T-helper 2 cell (primary cell): ENCODE results near the gene MBD3L5.
"Not testable (repeated sequence)": the region's sequence is repeated elsewhere in the genome, so short reads cannot be mapped to it uniquely, and the experiment has no call there.

ENCODE experiments used
- DNase-seq, 5 experiments: peaks; one replicate each; pipeline versions ENCODE4 v3.0.0 to v3.0.0-alpha.2; 2012 to 2022

Gene MBD3L5

DNA sequence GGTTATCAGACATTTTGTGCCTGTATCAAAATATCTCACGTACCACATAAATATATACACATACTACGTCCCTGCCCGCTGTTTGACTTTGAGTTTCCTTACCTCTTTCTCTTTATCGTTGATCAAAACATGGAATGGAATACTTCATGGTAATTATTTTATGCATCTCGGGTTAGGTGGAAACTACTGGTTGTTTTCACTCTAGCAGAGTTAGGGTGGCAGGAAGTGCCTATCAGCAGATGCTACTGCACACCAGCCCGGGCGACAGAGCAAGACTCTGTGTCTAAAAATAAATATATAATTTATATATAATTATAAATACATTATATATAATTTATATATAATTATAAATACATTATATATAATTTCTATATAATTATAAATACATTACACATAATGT, 22.5 kb downstream of the MBD3L5 start:
- not testable (repeated sequence) for DNase-seq

DNA sequence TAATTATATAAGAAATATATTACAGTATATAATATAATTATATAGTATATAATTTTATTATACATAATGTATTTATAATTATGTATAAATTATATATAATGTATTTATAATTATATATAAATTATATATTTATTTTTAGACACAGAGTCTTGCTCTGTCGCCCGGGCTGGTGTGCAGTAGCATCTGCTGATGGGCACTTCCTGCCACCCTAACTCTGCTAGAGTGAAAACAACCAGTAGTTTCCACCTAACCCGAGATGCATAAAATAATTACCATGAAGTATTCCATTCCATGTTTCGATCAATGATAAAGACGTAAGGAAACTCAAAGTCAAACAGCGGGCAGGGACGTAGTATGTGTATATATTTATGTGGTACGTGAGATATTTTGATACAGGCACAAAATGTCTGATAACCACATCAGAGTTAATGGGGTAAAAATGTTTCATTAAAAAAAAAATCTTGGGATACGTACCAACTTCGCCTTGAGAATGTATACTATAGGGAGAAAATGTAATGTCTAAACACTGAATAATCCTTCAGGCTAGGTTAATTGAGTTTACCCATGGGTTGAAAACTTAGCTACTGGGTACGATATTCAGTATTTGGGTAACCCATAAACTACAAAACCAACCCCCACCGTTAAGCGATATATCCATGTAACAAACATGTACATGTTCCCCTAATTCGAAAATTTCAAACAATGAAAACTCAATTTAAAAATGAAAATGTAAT, 24.4 kb downstream of the MBD3L5 start:
- DNase-seq, result not testable (repeated sequence)

DNA sequence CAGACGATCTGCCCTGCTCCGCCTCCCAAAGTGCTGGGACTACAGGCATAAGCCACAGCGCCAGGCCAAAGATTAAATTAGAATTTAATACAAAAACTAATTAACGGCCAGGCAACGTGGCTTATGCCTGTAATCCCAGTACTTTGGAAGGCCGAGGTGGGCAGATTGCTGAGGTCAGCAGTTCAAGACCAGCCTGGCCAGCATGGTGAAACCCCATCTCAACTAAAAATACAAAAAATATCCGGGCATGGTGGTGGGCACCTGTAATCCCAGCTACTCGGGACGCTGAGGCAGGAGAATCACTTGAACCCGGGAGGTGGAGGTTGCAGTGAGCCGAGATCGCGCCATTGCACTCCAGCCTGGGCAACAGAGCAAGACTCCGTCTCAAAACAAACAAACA, 25.3 kb downstream of the MBD3L5 start:
- DNase-seq, result not testable (repeated sequence)

DNA sequence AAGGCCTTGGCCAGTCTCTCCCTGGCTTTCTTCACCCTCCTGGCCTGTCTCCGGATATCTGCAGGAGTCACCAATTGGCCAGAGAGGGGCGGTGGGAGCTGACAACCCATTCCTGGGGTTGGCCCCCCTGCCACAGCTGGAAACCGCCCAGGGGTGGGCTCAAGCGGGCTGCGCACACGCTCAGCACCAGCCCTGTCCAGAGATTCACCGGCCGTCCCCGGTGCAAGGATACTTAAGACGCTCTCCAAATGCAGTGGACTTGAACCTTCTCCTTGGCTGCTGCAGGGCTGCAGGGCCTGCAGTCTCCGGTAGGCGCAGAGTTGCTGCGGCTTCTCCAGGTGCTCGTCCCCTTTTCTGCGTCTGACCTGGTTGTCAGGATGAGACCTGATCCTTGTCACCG, 26.0 kb downstream of the MBD3L5 start:
- not testable (repeated sequence) for DNase-seq

DNA sequence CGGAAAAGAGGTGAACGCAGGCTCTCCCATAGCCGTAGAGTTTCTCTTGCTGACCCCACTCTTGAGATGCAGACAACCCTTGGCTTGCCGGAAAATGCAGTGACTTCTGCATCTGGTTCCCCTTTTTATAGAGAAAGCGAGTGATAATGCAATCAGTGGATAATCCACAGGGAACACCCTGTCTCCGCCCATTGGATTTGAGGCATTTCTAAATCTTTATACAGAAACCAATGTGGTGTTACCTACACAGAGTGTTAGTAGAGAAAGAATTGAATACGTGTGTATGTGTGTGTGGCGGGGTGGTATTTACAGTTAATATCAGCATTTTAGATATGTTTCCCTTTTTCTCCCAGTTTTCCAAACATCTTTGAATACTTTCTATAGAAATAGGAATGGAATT, 28.2 kb downstream of the MBD3L5 start, which contains the start of gene MBD3L3:
Gene MBD3L3, minus strand, starts transcription at position 101 of the 400 bp plus-strand sequence. Its CDS starts 71 bp downstream, at position 30.
- DNase-seq, result not testable (repeated sequence)

DNA sequence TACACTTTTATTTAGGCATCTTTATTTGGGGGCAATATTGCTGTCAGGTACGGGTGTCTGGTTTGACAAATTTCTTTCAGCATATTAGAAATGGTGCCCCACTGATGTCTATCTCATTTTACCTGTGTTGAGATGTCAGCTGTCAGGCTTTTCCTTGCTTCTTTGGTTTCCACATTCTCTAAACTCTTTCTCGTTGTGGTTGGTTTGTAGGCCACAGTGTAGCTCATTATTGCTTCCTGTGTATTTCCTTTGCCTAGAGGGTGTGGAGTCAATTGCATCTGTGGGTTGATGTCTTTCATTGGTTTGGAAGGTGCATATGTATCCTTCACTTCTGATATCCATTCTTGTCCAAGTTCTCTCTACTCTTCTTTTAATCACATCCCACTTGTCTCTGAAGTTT, 29.6 kb downstream of the MBD3L5 start:
- peak in 1 of 5 experiments; percentile 16 for DNase-seq

DNA sequence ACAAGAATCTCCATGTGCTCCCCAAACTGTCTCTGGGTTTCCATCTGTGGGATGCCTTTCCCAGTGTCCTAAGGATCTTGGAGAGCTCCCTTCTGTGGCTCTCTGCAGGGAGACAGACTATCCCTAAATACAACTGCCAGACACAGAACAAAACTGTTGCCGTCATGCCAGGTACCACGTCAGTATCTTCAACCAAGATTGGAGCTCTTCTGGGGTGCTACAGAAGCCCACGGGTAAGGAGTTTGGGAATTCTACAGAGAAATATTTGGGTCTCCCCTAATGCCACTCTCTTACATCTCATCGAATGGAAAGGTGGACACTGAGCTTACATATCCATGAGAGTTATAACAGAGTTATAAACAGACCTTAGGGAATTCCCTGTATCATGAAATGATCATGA, 33.0 kb downstream of the MBD3L5 start:
- no peak for DNase-seq

DNA sequence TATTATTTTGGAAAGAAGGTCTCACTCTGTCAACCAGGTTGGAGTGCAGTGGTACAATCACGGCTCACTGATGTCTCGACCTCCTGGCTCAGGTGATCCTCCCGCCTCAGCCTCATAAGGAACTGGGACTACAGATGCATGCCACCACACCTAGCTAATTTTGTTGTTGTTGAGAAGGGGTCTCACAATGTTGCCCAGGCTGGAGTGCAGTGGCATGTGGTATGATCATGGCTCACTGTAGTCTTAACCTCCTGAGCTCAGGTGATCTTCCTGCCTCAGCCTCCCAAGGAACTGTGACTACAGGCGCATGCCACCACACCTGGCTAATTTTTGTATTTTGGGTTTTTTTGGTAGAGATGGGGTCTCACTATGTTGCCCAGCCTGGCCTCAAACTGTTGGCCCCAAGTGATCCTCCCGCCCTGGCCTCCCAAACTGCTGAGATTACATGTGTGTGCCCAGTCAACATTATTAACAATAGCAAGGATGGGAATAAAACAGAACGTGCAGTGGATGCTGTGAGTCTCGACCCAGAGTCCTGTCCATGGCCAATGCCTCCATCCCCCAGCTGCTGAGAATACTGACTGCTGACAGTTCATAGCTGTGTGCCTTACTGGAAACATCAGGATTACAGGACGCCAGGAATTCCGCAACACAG, 33.5 kb downstream of the MBD3L5 start:
- peak in 1 of 5 experiments; percentile 9 for DNase-seq

DNA sequence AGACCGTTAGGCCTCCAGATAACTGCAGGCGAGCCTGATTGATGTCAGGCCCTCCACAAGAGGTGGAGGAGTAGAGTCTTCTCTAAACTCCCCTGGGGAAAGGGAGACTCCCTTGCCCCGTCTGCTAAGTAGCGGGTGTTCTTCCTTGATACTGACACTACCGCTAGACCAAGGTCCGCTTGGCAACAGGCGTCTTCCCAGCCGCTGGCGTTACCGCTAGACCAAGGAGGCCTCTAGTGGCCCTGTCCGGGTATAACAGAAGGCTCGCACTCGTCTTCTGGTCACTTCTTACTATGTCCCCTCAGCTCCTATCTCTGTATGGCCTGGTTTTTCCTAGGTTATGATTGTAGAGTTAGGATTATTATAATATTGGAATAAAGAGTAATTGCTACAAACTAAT, 36.7 kb downstream of the MBD3L5 start:
- not testable (repeated sequence) for DNase-seq

DNA sequence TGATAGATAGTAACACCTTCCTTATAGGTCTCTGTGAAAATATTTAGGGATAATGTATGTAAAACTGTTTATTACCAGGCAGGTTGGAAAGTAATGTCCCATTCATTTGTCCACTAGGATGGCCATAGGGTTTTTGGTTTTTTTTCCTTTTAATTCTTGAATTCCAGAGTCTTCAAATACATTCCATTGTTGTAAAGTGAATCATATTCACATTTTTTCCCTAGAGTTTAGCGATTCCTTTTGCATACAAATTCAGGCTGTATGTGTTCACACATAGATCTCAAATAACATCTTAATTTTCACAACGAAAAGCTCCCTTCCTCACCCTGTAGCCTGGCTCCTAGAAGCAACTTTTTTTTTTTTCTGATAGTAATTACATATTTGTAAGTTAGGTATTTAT, 37.3 kb downstream of the MBD3L5 start:
- DNase-seq, result no peak

DNA sequence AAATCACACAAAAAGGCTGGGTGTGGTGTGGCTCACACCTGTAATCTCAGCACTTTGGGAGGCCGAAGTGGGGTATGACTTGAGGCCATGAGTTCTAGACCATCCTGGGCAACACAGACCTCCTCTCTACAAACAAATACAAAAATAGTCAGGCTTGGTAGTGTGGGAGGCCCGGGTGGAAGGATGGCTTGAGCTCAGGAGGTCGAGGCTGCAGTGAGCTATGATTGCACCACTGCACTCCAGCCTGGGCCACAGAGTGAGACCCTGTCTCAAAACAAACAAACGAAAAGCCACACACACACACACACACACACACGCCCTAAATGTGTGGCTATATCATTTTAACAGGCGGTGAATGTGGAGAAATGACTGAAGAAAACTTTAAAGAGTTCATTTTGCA, 38.2 kb downstream of the MBD3L5 start:
- no peak for DNase-seq

DNA sequence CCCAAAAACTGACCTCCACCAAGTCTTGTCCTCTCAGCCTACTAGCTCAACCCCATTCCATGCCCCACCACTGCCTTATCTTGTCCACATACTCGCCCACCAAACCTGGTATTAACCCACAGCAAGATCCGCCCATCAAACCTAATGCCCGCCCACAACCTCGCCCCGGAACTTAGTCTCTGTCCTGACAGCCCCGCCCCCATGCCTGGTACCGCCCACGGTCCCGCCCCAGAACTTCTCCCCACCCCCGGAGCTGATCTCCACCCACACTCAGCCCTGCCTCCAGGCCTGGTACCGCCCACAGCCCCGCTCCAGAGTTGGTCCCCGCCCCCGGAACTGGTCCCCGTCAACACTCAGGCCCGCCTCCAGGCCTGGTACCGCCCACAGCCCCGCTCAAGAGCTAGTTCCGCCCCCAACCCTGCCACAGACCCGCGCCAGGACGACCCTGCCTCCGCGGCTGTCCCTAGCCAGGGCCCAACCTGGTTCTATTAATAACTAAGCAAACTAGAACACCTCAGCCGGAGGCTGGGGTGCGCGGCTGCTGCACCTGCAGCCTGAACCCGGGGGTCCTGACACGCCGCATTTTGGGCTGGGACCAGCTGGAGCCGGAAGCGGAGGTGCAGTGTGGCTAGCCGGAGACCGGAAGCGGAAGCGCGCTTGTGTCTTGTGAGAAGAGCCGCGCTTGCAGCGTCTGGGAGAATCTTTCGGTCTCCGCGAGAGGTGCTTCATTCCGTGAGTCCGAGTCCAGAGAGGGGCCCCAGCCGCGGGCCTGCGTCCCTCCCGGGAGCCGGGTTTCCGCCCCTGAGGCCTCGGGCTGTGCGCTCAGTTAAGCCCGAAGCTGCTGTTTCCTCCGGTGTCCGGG, 38.9 kb downstream of the MBD3L5 start, which contains the start of gene ZNF557:
Gene ZNF557, plus strand, starts transcription at position 662 of the 862 bp plus-strand sequence. CDS start 5,372 bp downstream, outside the sequence.
- DNase-seq, result peak; percentile 91 to 100 (median 98)

DNA sequence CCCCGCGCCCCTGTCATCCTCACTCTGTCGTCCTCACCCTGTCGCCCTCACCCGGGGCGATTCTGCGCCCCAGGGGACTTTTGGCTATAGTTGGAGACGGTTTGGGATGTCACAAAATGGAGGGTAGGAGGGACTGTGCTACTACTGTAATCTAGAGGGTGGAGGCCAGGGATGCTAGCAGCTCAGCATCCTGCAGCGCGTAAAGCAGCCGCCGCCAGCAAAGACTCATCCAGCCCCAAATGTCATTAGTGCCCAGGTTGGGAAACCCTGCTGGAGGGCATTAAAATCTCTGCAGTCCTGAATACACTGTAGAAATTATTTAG, 39.5 kb downstream of the MBD3L5 start:
- DNase-seq, result peak in 1 of 5 experiments; percentile 69

DNA sequence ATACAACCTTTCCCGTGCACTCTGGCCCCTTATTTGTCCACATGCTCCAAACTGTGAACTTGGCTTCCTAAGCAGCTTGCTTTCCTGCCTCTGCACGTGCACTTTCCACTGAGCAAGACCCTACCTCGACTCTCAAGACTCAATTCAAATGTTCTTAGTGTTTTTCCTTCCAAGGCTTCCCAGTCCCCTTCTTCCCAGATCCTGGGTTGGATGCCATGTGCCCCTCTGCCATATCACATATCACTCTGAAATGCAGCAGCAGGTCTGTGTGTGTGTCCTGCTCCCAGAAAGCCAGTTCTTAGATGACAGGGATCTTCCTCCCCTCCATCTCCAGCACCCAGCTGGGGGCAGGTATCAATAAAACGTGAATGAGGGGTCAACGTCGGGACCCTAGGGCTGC, 42.2 kb downstream of the MBD3L5 start:
- DNase-seq, result no peak

DNA sequence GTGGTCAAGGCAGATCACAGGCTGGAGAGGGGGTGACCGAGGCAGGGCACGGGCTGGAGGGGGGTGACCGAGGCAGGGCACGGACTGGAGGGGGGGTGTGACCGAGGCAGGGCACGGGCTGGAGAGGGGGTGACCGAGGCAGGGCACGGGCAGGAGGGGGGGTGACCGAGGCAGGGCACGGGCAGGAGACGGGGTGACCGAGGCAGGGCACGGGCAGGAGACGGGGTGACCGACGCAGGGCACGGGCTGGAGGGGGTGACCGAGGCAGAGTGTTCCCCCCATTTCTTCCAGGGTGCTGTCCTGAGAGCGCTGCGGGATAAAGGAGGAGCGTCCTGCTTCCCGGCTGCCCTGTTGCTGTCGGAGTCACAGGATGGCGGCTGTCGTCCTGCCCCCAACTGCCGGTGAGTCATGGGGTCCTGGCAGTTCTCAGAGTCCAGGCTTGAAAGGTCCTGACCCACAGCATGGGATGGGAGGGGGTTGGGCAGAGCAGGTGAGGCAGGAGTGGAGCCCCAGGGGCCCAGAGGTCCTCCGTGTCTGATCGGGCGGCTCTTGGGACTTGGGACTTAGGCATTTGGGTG, 44.4 kb downstream of the MBD3L5 start:
- DNase-seq, result no peak

DNA sequence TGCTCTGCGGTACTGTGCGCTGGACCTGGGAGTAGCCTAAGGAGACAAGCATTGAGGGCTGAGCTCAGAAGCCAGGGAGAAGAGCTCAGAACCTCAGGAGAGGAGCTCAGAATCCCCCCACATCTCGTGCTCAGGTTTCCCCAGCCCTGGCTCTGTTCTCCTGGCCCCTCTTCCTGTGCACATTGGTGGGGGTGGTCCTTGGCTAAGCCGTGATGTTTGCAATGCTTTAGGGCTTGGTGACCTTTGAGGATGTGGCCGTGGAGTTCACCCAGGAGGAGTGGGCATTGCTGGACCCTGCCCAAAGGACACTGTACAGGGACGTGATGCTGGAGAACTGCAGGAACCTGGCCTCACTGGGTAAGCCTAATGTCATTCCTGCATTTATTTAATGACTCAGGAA, 45.8 kb downstream of the MBD3L5 start:
- DNase-seq, result no peak

DNA sequence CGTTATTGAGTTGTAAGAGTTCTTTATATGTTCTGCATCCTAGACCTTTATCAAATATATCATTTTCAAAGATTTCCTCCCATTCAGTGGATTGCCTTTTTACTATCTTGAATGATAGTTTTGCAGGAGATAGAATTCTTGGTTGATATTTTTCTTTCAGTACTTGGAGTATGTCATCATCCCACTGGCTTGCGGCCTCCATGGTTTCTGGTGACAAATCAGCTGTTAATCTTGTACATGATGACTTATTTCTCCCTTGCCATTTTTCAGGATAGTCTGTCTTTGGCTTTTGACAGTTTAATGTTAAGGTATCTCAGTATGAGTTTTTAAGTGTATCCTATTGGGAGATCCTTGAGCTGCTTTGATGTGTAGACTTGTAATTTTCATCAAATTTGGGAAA, 47.6 kb downstream of the MBD3L5 start:
- DNase-seq, result no peak
